ENCODE data around the gene PRKAB2.

GRCh38 chr1:147124266-147124665 lies 48.0 kb downstream of the PRKAB2 start:
- TF ChIP-seq CTCF (conservative IDR thresholded peaks at IDR 0.05; ENCODE audit: low read depth, low read length) (no peak), EZH2 (IDR thresholded peaks at IDR 0.05; ENCODE audit: borderline replicate concordance, low read depth, low read length, poor library complexity, severe bottlenecking) (no peak)

Measured in A673 (cell line).